CD4-positive, alpha-beta T cell treated with Interleukin-6 for 4 hours (primary cell): ENCODE data around the gene AZU1.
"Not testable (repeated sequence)": the region's sequence is repeated elsewhere in the genome, so short reads cannot be mapped to it uniquely, and the experiment has no call there.

ENCODE experiments used
- DNase-seq: peaks from one replicate; pipeline ENCODE4 v3.0.0-alpha.2; 2020; ENCODE audit warnings: mixed read lengths

AZU1 gene

DNA sequence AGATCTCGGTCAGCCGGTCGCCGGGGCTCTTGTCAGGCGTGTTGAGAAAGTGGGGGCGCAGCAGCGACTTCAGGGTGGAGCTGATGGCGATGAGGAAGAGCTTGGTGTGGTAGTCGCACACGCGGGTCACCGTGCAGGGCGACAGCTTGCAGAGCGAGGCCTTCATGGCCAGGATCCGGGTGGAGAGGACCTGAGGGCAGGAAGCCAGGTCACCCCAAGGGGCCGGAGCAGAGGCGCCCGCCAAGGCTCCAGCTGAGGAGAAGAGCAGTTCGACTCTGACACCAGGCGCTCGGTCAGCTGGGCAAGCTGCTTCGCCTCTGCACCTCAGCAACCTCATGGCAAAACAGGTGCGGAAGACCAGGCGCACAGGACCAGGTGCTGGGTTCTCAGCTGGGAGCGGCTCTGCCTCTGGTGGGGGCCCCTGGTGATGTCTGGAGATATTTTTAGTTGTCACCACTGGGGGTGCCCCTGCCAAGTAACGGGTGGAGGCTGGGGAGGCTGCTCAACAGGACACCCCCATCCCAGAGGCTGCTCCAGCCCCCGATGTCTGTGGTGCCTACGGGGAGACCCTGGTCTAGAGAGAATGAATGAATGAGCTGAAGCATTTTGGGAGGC, 47.7 kb downstream of the AZU1 start:
- DNase-seq = no peak

DNA sequence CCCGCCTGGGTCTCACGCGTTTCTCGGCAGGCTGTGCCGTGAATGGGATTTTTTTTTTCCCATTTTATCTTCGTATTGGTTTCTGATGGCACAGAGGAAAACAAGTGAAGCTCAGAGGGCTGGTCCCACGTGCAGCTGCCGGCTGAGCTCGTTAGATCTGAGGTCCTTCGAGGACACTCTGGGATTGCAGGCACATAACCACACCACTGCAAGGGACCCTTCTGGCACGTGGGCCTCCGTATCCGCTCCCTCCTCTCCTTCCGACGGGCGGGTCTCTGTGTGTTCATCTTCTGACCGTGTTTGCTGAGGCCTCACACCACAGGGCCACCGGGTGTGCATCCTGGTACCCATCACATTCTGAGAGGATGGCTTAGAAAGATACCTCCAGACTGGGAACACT, 48.5 kb downstream of the AZU1 start:
- DNase-seq = no peak

DNA sequence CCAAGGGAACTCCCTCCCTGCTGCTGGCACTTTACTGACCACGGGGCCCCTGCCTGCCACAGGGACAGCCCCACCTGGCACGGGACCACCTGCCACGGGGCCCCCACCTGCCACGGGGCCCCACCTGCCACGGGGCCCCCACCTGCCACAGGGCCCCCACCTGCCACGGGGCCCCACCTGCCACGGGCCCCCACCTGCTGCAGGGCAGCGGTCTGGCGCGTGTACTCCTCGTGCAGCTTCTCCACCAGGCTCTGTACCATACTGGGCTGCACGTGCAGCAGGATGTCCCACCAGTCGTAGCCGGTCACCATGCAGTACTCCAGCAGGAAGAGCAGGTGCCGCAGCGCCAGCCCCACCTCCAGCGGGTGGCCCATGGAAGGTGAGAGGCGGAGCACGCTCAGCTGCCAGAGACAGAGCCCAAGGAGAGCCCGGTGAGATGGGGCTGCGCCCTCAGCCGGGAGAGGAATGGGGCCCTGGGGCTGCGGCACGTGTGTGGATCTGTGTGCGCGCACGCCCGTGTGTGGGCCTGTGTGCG, 49.2 kb downstream of the AZU1 start:
- no peak for DNase-seq

DNA sequence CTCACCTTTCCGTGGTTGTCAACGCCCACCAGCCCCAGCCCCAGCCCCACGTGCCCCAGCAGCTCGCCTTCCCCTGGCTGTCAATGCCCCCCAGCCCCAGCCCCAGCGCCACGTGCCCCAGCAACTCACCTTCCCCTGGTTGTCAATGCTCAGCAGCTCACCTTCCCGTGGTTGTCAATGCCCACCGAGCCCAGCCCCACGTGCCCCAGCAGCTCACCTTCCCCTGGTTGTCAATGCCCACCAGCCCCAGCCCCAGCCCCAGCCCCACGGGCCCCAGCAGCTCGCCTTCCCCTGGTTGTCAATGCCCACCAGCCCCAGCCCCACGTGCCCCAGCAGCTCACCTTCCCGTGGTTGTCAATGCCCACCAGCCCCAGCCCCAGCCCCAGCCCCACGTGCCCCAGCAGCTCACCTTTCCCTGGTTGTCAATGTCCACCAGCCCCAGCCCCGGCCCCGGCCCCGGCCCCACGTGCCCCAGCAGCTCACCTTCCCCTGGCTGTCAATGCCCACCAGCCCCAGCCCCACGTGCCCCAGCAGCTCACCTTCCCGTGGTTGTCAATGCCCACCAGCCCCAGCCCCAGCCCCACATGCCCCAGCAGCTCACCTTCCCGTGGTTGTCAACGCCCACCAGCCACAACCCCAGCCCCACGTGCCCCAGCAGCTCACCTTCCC, 50.5 kb downstream of the AZU1 start:
- not testable (repeated sequence) for DNase-seq

DNA sequence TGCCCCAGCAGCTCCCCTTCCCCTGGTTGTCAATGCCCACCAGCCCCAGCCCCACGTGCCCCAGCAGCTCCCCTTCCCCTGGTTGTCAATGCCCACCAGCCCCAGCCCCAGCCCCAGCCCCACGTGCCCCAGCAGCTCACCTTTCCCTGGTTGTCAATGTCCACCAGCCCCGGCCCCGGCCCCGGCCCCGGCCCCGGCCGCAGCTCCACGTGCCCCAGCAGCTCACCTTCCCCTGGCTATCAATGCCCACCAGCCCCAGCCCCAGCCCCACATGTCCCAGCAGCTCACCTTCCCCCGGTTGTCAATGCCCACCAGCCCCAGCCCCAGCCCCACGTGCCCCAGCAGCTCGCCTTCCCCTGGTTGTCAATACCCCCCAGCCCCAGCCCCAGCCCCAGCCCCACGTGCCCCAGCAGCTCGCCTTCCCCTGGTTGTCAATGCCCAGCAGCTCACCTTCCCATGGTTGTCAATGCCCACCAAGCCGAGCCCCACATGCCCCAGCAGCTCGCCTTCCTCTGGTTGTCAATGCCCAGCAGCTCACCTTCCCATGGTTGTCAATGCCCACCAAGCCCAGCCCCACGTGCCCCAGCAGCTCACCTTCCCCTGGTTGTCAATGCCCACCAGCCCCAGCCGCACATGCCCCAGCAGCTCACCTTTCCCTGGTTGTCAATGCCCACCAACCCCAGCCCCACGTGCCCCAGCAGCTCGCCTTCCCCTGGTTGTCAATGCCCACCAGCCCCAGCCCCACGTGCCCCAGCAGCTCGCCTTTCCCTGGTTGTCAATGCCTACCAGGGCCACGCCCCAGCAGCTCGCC, 51.3 kb downstream of the AZU1 start:
- not testable (repeated sequence) for DNase-seq

DNA sequence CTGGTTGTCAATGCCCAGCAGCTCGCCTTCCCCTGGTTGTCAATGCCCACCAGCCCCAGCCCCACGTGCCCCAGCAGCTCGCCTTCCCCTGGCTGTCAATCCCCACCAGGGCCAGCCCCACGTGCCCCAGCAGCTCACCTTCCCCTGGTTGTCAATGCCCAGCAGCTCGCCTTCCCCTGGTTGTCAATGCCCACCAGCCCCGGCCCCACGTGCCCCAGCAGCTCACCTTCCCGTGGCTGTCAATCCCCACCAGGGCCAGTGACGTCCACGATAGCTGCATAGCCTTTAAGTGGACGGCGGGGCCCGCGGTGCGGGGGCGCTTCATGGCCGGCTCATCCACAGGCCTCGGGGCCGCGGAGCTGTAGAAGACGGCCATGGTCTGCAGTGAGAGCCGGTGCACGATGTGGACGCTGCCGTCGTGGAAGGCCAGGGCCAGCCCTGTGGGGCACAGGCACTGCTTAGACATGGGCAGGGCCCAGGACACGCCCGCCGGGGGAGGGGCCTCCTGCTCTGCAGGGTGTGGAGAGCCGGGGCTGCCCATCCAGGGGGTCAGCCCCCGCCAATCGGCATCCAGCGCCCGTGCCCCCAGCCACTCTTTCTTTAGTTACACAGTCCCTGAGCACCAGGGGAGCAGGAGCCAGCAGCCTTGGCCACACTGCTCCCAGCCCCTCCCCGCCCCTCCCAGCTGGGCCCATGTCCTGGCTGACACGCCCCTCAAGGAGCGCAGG, 52.2 kb downstream of the AZU1 start:
- DNase-seq = no peak
